Psoas muscle (tissue), 8 donors: ENCODE results near the gene NHEJ1. TPM values are rescaled to one million over a fixed set of nuclear protein-coding genes. Genes with fewer than 3 reads are reported as not detected.

Experiments
- ATAC-seq, 4 donors: fragments of 200-7000 bp; cut with Tn5 transposase; one replicate each; pipeline ENCODE4 v1.9.1; 2020; ENCODE audit warnings: moderate library complexity in 3 of 4, mild to moderate bottlenecking in 2 of 4
- DNase-seq, 2 donors: peaks; one replicate each; pipeline ENCODE4 v3.0.0-alpha.2; 2020
- H3K27ac ChIP-seq: fragments of 200-600 bp; one replicate; pipeline ENCODE4 v1.8.0; 2022
- H3K27me3 ChIP-seq, 3 donors: fragments of 200-600 bp in 1 of 3; one replicate each; pipeline versions ENCODE4 v1.6.1 to v1.8.0; 2013 to 2022; ENCODE audit warnings: low read length in 2 of 3, mild to moderate bottlenecking in 2 of 3, moderate library complexity in 1 of 3; ENCODE audit not compliant: insufficient read depth in 3 of 3
- H3K36me3 ChIP-seq, 2 donors: fragments of 200-600 bp in 1 of 2; one replicate each; pipeline versions ENCODE4 v1.6.1 to v1.8.0; 2013 to 2022; ENCODE audit warnings: low read depth in 1 of 2, mild to moderate bottlenecking in 1 of 2, moderate library complexity in 1 of 2; ENCODE audit not compliant: insufficient read depth in 1 of 2
- H3K4me1 ChIP-seq: fragments of 200-600 bp; one replicate; pipeline ENCODE4 v1.8.0; 2022
- H3K4me3 ChIP-seq: fragments of 200-600 bp; one replicate; pipeline ENCODE4 v1.8.0; 2022; ENCODE audit warnings: mild to moderate bottlenecking
- H3K9me3 ChIP-seq: fragments of 200-600 bp; one replicate; pipeline ENCODE4 v1.8.0; 2022
- WGBS, 3 donors: extraction: QIAGEN DNeasy Blood & Tissue Kit; methylation state at CpG; one replicate each; pipeline versions ENCODE4 v1.1.6 to v1.1.7; 2013; 5-methylcytosine and 5-hydroxymethylcytosine counted together
- intact Hi-C, 2 donors: fragments of 100-400 bp; cut with DNase I; formaldehyde crosslinking; loops; one replicate each; pipeline versions ENCODE4 v1.11.0 to v1.14.2; 2022
- polyA plus RNA-seq, 3 donors: library from polyadenylated mRNA; stranded (reverse); fragments of 200-250 nt; gene quantifications; one replicate each; pipeline ENCODE4 v1.2.3, GENCODE V29; 2013
- total RNA-seq, 4 donors: library from RNA; stranded (reverse); fragmentation: NEBNext Ultra II Directional in 2 of 4; extraction: Animal tissue kit (Norgen Biotek cat#: 25700) in 2 of 4; gene quantifications; one replicate each; pipeline versions ENCODE4 v1.2.1 to v1.2.4, GENCODE V29; 2021 to 2023
- TF ChIP-seq, protein P1 (sequence below): fragments of 200-600 bp; IDR thresholded peaks from one replicate; pipeline ENCODE4 v1.8.0; 2022; ENCODE audit warnings: antibody characterized with exemption
- donor health status: healthy with polysubstance abuse.
- donor health status: DM: no; HTN: no; CAD: no; lungs with moderate emphysema.
- donor health status: Bipolar disorder and iron deficiency.
- donor health status: healthy.
- donor health status: DM: yes; HTN: yes; CAD: no.
- donor health status: DM: no; HTN: no; CAD: no.
- donor health status: DM: no; HTN: no; CAD: no.
- donor health status: DM: yes; HTN: yes; CAD: no.

The NHEJ1 gene
- total and polyA plus RNA-seq, 7 donors = 10.7 to 20.5 (median 14.4) TPM

DNA sequence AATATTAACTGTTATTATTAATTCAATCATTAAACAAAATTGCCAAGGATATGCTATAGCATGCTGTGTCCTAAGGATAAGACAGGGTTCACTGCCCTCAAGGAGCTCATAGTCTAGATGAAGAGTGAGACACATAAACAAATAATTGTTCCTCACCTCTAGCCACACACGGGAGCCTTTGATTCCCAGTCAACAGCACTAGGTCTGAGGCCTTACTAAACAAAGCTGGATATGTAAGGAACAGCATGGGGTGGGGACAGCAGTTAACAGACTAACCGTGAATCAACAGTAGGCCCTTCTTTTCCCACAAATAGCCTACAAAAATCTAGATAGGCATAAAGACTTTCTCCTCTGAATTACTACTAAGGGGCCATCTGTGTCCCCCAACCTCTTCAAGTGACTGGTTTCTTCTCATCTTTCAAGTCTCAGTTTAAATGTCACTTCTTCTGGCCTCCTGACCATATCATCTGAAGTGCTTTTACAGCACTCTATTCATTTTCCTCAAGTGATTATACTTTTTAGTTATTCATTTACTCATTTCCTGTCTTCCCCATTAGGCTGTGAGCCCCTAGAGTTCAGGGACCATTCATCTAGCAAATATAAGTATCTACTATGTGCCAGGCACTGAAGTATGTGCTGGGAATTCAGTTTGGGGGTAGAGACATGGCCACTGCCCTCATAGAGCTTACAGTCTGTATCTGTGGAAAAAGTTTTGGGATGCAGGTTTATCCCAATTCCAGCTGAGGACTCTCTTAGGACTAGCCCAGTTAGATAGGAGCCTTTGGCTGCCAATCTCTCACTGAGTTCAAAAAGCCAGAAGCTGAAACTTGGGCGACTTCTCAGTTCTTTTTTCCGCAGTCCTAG, 69.9 kb downstream of the NHEJ1 start:
- ATAC-seq = no peak
- intact Hi-C loops = no loop called here
- 71 to 84% (median 82%) methylated on average over 4 of the region's 4 CpGs for whole genome bisulfite sequencing, 3 donors

DNA sequence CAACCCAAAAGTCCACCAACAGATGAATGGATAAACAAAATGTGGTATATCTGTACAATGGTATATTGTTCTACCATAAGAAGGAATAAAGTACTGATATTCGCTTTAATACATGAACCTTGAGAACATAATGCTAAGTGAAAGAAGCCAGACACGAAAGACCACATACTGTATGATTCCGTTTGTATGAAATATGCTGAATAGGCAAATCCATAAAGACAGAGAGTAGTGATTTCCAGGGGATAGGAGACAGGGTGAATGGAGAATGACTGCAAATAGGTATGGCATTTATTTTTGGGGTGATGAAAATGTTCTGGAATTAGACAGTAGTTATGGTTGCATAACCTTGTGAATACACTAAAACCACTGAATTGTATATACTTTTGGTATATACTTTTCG, 71.3 kb downstream of the NHEJ1 start:
- no peak overlapping the region for H3K27ac ChIP-seq
- TF ChIP-seq, protein P1, sequence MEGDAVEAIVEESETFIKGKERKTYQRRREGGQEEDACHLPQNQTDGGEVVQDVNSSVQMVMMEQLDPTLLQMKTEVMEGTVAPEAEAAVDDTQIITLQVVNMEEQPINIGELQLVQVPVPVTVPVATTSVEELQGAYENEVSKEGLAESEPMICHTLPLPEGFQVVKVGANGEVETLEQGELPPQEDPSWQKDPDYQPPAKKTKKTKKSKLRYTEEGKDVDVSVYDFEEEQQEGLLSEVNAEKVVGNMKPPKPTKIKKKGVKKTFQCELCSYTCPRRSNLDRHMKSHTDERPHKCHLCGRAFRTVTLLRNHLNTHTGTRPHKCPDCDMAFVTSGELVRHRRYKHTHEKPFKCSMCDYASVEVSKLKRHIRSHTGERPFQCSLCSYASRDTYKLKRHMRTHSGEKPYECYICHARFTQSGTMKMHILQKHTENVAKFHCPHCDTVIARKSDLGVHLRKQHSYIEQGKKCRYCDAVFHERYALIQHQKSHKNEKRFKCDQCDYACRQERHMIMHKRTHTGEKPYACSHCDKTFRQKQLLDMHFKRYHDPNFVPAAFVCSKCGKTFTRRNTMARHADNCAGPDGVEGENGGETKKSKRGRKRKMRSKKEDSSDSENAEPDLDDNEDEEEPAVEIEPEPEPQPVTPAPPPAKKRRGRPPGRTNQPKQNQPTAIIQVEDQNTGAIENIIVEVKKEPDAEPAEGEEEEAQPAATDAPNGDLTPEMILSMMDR = no peak
- no peak for DNase-seq
- H3K27me3 ChIP-seq = no peaks in the 10 kb centered on the region
- 96 to 99% (median 97%) methylated on average over 4 of the region's 4 CpGs for WGBS, 3 donors
- no peaks in the 10 kb centered on the region for H3K9me3 ChIP-seq
- H3K4me1 ChIP-seq = no peaks in the 10 kb centered on the region
- H3K4me3 ChIP-seq = no peak overlapping the region
- intact Hi-C loops = no loop called here
- no peaks in the 10 kb centered on the region for H3K36me3 ChIP-seq
- ATAC-seq = no peak

More for the DNA sequence above, 69.9 kb downstream of the NHEJ1 start:
- TF ChIP-seq, protein P1 = no peak
- H3K27ac ChIP-seq = no peak overlapping the region
- DNase-seq = no peak
- no peaks in the 10 kb centered on the region for H3K9me3 ChIP-seq
- no peaks in the 10 kb centered on the region for H3K36me3 ChIP-seq
- no peak overlapping the region for H3K4me3 ChIP-seq
- no peaks in the 10 kb centered on the region for H3K27me3 ChIP-seq
- no peaks in the 10 kb centered on the region for H3K4me1 ChIP-seq

DNA sequence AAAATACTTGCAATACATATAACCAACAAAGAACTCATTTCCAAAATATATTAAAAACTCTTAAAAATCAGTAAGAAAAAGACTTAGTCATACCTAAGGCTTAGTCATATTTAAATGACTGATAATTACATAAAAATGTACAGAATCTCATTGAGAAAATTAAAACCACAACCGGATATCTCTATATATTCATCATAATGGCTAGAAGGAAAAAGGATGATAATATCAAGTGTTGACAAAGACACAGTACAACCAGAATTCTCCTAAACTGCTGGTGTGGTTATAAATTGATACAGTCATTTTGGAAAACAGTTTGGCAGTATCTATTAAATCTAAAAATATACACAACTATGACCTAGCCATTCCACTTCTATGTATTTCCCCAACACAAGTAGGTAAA, 72.8 kb downstream of the NHEJ1 start:
- Histone ChIP-seq H3K4me3 (no peak overlapping the region), H3K9me3 (no peaks in the 10 kb centered on the region), H3K4me1 (no peaks in the 10 kb centered on the region), H3K27me3 (no peaks in the 10 kb centered on the region), H3K36me3 (no peaks in the 10 kb centered on the region), H3K27ac (no peak overlapping the region)
- intact Hi-C loops = no loop called here
- 91 to 97% (median 95%) methylated on average over 1 of the region's 1 CpG for WGBS, 3 donors
- TF ChIP-seq, protein P1 = no peak
- ATAC-seq (no peak), DNase-seq (no peak)

DNA sequence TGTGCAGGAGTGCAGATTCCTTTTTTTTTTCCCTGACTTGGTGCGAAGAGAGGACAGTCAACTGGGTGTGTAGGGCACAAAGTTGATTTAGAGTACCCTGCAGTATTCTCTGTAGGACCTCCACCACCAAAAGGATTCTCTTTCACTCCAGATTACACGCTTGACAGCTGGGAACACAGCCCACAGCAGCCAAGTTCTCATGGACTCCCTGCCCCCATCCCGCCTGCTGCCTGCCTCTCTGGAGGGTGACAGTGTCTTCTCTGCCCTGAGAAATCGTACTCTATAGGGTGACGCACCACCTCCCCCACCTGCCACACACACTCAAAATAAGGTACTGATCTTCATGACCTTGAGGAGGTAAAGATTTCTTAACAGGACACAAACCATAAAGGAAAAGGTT, 73.3 kb downstream of the NHEJ1 start:
- no peaks in the 10 kb centered on the region for H3K4me1 ChIP-seq
- H3K27ac ChIP-seq = no peak overlapping the region
- no peaks in the 10 kb centered on the region for H3K9me3 ChIP-seq
- intact Hi-C loops = no loop called here
- H3K4me3 ChIP-seq = no peak overlapping the region
- WGBS, 3 donors = 74 to 75% (median 75%) methylated on average over 5 of the region's 5 CpGs
- DNase-seq (no peak), ATAC-seq (no peak)
- no peaks in the 10 kb centered on the region for H3K27me3 ChIP-seq
- TF ChIP-seq, protein P1 = no peak
- no peaks in the 10 kb centered on the region for H3K36me3 ChIP-seq

DNA sequence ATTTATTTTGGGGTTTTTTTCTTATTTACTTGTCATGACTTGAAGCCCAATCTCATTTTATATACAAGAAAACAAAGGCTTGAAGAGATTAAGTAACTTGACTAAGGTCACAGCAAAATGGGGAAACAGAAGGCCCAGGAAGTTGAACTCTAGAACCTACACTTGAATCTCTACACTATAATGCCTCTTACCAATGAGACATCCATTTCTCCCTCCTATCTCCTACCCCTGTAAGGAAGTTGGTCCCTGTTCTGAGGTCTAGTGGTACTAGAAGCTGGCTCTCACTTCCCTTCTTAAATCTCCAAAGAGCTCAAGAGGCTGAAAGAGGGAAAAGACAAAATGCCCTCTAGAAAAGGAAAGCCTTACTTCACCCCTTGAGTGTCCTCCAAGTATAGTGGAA, 74.4 kb downstream of the NHEJ1 start:
- ATAC-seq = no peak
- intact Hi-C loops = no loop called here
- TF ChIP-seq, protein P1 = no peak
- Histone ChIP-seq H3K9me3 (no peaks in the 10 kb centered on the region), H3K27me3 (no peaks in the 10 kb centered on the region), H3K4me1 (no peaks in the 10 kb centered on the region), H3K27ac (no peak overlapping the region), H3K4me3 (no peak overlapping the region), H3K36me3 (no peaks in the 10 kb centered on the region)
- DNase-seq = no peak
